ENCODE results near the gene DPH6. TPM values are rescaled to one million over a fixed set of nuclear protein-coding genes. Genes with fewer than 3 reads are reported as not detected.
"Not testable (repeated sequence)": the region's sequence is repeated elsewhere in the genome, so short reads cannot be mapped to it uniquely, and the experiment has no call there.

Gene DPH6
- total and polyA plus RNA-seq, 4 donors, result 4.8 to 21.0 (median 12.9) TPM

GRCh38 chr15:35445891-35446290 is 100.1 kb downstream of the DPH6 start:
- ATAC-seq (ENCODE audit: low FRiP score) (no peak), DNase-seq (no peak)
- Histone ChIP-seq H3K36me3 (ENCODE audit: control insufficient read depth in 1 of 2, insufficient read depth in 2 of 2, low read length in 1 of 2) (no peaks in the 10 kb centered on the region), H3K9me3 (ENCODE audit: control insufficient read depth, low read length) (no peaks in the 10 kb centered on the region), H3K4me3 (ENCODE audit: low read length in 2 of 2) (no peak overlapping the region), H3K27me3 (ENCODE audit: control insufficient read depth in 1 of 2, insufficient read depth in 2 of 2, low read length in 1 of 2) (no peaks in the 10 kb centered on the region), H3K4me1 (ENCODE audit: control insufficient read depth in 1 of 2, insufficient read depth in 2 of 2, low read length in 2 of 2) (peaks cover 0 to 3% of the 10 kb centered on the region in 2 donors), H3K27ac (ENCODE audit: low read depth in 1 of 2, low read length in 2 of 2) (no peak overlapping the region)
- WGBS, 2 donors, result 67 to 80% methylated on average over 4 of the region's 4 CpGs
- intact Hi-C loops (cut with DNase I), result loop anchor here (5.0 kb wide), 2 partner anchors 154 to 159 kb away; no protein-coding TSS in a partner anchor

- DNase-seq (no peak), ATAC-seq (ENCODE audit: low FRiP score) (peak; percentile 73)
- no peaks in the 10 kb centered on the region for H3K9me3 ChIP-seq (ENCODE audit: control insufficient read depth, low read length)
- H3K27ac ChIP-seq (ENCODE audit: low read depth in 1 of 2, low read length in 2 of 2), result no peak overlapping the region
- H3K36me3 ChIP-seq (ENCODE audit: control insufficient read depth in 1 of 2, insufficient read depth in 2 of 2, low read length in 1 of 2), result no peaks in the 10 kb centered on the region
- intact Hi-C loops (cut with DNase I), result loop anchor here (5.0 kb wide), 3 partner anchors 152 to 367 kb away; no protein-coding TSS in a partner anchor
- H3K4me1 ChIP-seq (ENCODE audit: control insufficient read depth in 1 of 2, insufficient read depth in 2 of 2, low read length in 2 of 2), result peaks cover 0 to 3% of the 10 kb centered on the region in 2 donors
- H3K27me3 ChIP-seq (ENCODE audit: control insufficient read depth in 1 of 2, insufficient read depth in 2 of 2, low read length in 1 of 2), result no peaks in the 10 kb centered on the region
- H3K4me3 ChIP-seq (ENCODE audit: low read length in 2 of 2), result no peak overlapping the region
- 56 to 60% methylated on average over 1 of the region's 1 CpG for WGBS, 2 donors
Measured at GRCh38 chr15:35444557-35445204, 101.3 kb downstream of the DPH6 start.

- H3K4me1 ChIP-seq (ENCODE audit: control insufficient read depth in 1 of 2, insufficient read depth in 2 of 2, low read length in 2 of 2), result peaks cover 0 to 3% of the 10 kb centered on the region in 2 donors
- intact Hi-C loops (cut with DNase I), result loop anchor here in 1 of 2 donors (5.0 kb wide), 1 partner anchor 366 kb away; no protein-coding TSS in a partner anchor
- DNase-seq (no peak), ATAC-seq (ENCODE audit: low FRiP score) (no peak)
- no peaks in the 10 kb centered on the region for H3K27me3 ChIP-seq (ENCODE audit: control insufficient read depth in 1 of 2, insufficient read depth in 2 of 2, low read length in 1 of 2)
- H3K4me3 ChIP-seq (ENCODE audit: low read length in 2 of 2), result no peak overlapping the region
- H3K9me3 ChIP-seq (ENCODE audit: control insufficient read depth, low read length), result no peaks in the 10 kb centered on the region
- H3K36me3 ChIP-seq (ENCODE audit: control insufficient read depth in 1 of 2, insufficient read depth in 2 of 2, low read length in 1 of 2), result no peaks in the 10 kb centered on the region
- H3K27ac ChIP-seq (ENCODE audit: low read depth in 1 of 2, low read length in 2 of 2), result peak overlapping the region in 1 of 2 donors; percentile 57
Measured at GRCh38 chr15:35443376-35443775, 102.6 kb downstream of the DPH6 start.

GRCh38 chr15:35442742-35443141 is 103.2 kb downstream of the DPH6 start:
- Histone ChIP-seq H3K36me3 (ENCODE audit: control insufficient read depth in 1 of 2, insufficient read depth in 2 of 2, low read length in 1 of 2) (no peaks in the 10 kb centered on the region), H3K9me3 (ENCODE audit: control insufficient read depth, low read length) (no peaks in the 10 kb centered on the region), H3K4me1 (ENCODE audit: control insufficient read depth in 1 of 2, insufficient read depth in 2 of 2, low read length in 2 of 2) (peaks cover 0 to 3% of the 10 kb centered on the region in 2 donors), H3K27me3 (ENCODE audit: control insufficient read depth in 1 of 2, insufficient read depth in 2 of 2, low read length in 1 of 2) (no peaks in the 10 kb centered on the region), H3K4me3 (ENCODE audit: low read length in 2 of 2) (no peak overlapping the region), H3K27ac (ENCODE audit: low read depth in 1 of 2, low read length in 2 of 2) (no peak overlapping the region)
- DNase-seq (no peak), ATAC-seq (ENCODE audit: low FRiP score) (no peak)
- intact Hi-C loops (cut with DNase I), result loop anchor here in 1 of 2 donors (5.0 kb wide), 1 partner anchor 365 kb away; no protein-coding TSS in a partner anchor
- WGBS, 2 donors, result 73 to 86% methylated on average over 1 of the region's 1 CpG

GRCh38 chr15:35441279-35441678 is 104.7 kb downstream of the DPH6 start:
- H3K9me3 ChIP-seq (ENCODE audit: control insufficient read depth, low read length); ATAC-seq (ENCODE audit: low FRiP score); H3K27me3 ChIP-seq (ENCODE audit: control insufficient read depth in 1 of 2, insufficient read depth in 2 of 2, low read length in 1 of 2); H3K4me3 ChIP-seq (ENCODE audit: low read length in 2 of 2); H3K36me3 ChIP-seq (ENCODE audit: control insufficient read depth in 1 of 2, insufficient read depth in 2 of 2, low read length in 1 of 2); DNase-seq; H3K4me1 ChIP-seq (ENCODE audit: control insufficient read depth in 1 of 2, insufficient read depth in 2 of 2, low read length in 2 of 2); H3K27ac ChIP-seq (ENCODE audit: low read depth in 1 of 2, low read length in 2 of 2): not testable (repeated sequence)
- WGBS, 2 donors, result 90 to 97% methylated on average over 4 of the region's 4 CpGs
- intact Hi-C loops (cut with DNase I), result loop anchor here in 1 of 2 donors (5.0 kb wide), 1 partner anchor 364 kb away; no protein-coding TSS in a partner anchor

- DNase-seq (no peak), ATAC-seq (ENCODE audit: low FRiP score) (no peak)
- Histone ChIP-seq H3K4me1 (ENCODE audit: control insufficient read depth in 1 of 2, insufficient read depth in 2 of 2, low read length in 2 of 2) (peaks cover 0 to 3% of the 10 kb centered on the region in 2 donors), H3K9me3 (ENCODE audit: control insufficient read depth, low read length) (no peaks in the 10 kb centered on the region), H3K27ac (ENCODE audit: low read depth in 1 of 2, low read length in 2 of 2) (no peak overlapping the region), H3K36me3 (ENCODE audit: control insufficient read depth in 1 of 2, insufficient read depth in 2 of 2, low read length in 1 of 2) (no peaks in the 10 kb centered on the region), H3K4me3 (ENCODE audit: low read length in 2 of 2) (no peak overlapping the region), H3K27me3 (ENCODE audit: control insufficient read depth in 1 of 2, insufficient read depth in 2 of 2, low read length in 1 of 2) (no peaks in the 10 kb centered on the region)
- intact Hi-C loops (cut with DNase I), result loop anchor here in 1 of 2 donors (5.0 kb wide), 1 partner anchor 363 kb away; no protein-coding TSS in a partner anchor
- 78 to 99% methylated on average over 3 of the region's 3 CpGs for whole genome bisulfite sequencing, 2 donors
Measured at GRCh38 chr15:35440265-35440664, 105.7 kb downstream of the DPH6 start.

- DNase-seq (no peak), ATAC-seq (ENCODE audit: low FRiP score) (no peak)
- Histone ChIP-seq H3K36me3 (ENCODE audit: control insufficient read depth in 1 of 2, insufficient read depth in 2 of 2, low read length in 1 of 2) (no peaks in the 10 kb centered on the region), H3K27me3 (ENCODE audit: control insufficient read depth in 1 of 2, insufficient read depth in 2 of 2, low read length in 1 of 2) (no peaks in the 10 kb centered on the region), H3K9me3 (ENCODE audit: control insufficient read depth, low read length) (no peaks in the 10 kb centered on the region), H3K4me3 (ENCODE audit: low read length in 2 of 2) (no peak overlapping the region), H3K27ac (ENCODE audit: low read depth in 1 of 2, low read length in 2 of 2) (no peak overlapping the region), H3K4me1 (ENCODE audit: control insufficient read depth in 1 of 2, insufficient read depth in 2 of 2, low read length in 2 of 2) (peaks cover 0 to 3% of the 10 kb centered on the region in 2 donors)
- WGBS, 2 donors, result 14 to 18% methylated on average over 2 of the region's 2 CpGs
- intact Hi-C loops (cut with DNase I), result no loop called here
Measured at GRCh38 chr15:35439291-35439690, 106.7 kb downstream of the DPH6 start.

GRCh38 chr15:35437157-35437556 is 108.8 kb downstream of the DPH6 start:
- intact Hi-C loops (cut with DNase I), result no loop called here
- ATAC-seq (ENCODE audit: low FRiP score), result no peak
- WGBS, 2 donors, result 89 to 96% methylated on average over 5 of the region's 5 CpGs

GRCh38 chr15:35436422-35436821 is 109.5 kb downstream of the DPH6 start:
- Histone ChIP-seq H3K27me3 (ENCODE audit: control insufficient read depth in 1 of 2, insufficient read depth in 2 of 2, low read length in 1 of 2) (no peaks in the 10 kb centered on the region), H3K36me3 (ENCODE audit: control insufficient read depth in 1 of 2, insufficient read depth in 2 of 2, low read length in 1 of 2) (no peaks in the 10 kb centered on the region), H3K27ac (ENCODE audit: low read depth in 1 of 2, low read length in 2 of 2) (no peak overlapping the region), H3K4me1 (ENCODE audit: control insufficient read depth in 1 of 2, insufficient read depth in 2 of 2, low read length in 2 of 2) (no peaks in the 10 kb centered on the region), H3K4me3 (ENCODE audit: low read length in 2 of 2) (no peak overlapping the region), H3K9me3 (ENCODE audit: control insufficient read depth, low read length) (no peaks in the 10 kb centered on the region)
- no peak for DNase-seq
- no peak for ATAC-seq (ENCODE audit: low FRiP score)
- intact Hi-C loops (cut with DNase I), result no loop called here
- WGBS, 2 donors, result 94 to 95% methylated on average over 4 of the region's 4 CpGs

More at GRCh38 chr15:35437157-35437556, 108.8 kb downstream of the DPH6 start:
- Histone ChIP-seq H3K27me3 (ENCODE audit: control insufficient read depth in 1 of 2, insufficient read depth in 2 of 2, low read length in 1 of 2) (no peaks in the 10 kb centered on the region), H3K9me3 (ENCODE audit: control insufficient read depth, low read length) (no peaks in the 10 kb centered on the region), H3K4me3 (ENCODE audit: low read length in 2 of 2) (no peak overlapping the region), H3K36me3 (ENCODE audit: control insufficient read depth in 1 of 2, insufficient read depth in 2 of 2, low read length in 1 of 2) (no peaks in the 10 kb centered on the region), H3K27ac (ENCODE audit: low read depth in 1 of 2, low read length in 2 of 2) (no peak overlapping the region), H3K4me1 (ENCODE audit: control insufficient read depth in 1 of 2, insufficient read depth in 2 of 2, low read length in 2 of 2) (no peaks in the 10 kb centered on the region)
- DNase-seq, result no peak

Measured in aorta (tissue), 5 donors.